PC-3 (cell line): ENCODE data around the gene SURF4. TPM values are rescaled to one million over a fixed set of nuclear protein-coding genes. Genes with fewer than 3 reads are reported as not detected.

Source experiments
- ATAC-seq: fragments of 200-7000 bp; cut with Tn5 transposase; 2 replicates; pipeline ENCODE4 v1.9.1; 2020; ENCODE audit warnings: mild to moderate bottlenecking, moderate library complexity
- Bru-seq: library from RNA; stranded (reverse); fragments of 400-500 nt; gene quantifications from one replicate; lab custom pipeline; 2021; lab: Mats Ljungman, UMichigan
- BruChase-seq, 2 experiments: library from RNA; stranded (reverse); fragments of 400-500 nt; gene quantifications; one replicate each; lab custom pipeline; 2021; lab: Mats Ljungman, UMichigan
- BruUV-seq: library from RNA; stranded (reverse); fragments of 400-500 nt; replicated peaks from 2 replicates; lab custom pipeline; 2021; lab: Mats Ljungman, UMichigan
- CTCF ChIA-PET: fragments of 300-600 bp; sonication (Branson Sonifier 250); formaldehyde crosslinking; loops from one replicate; lab custom pipeline; 2022; ENCODE audit warnings: antibody characterized with exemption; lab: Charles Lee
- POLR2A ChIA-PET: fragments of 300-600 bp; sonication (Branson Sonifier 250); formaldehyde crosslinking; loops from one replicate; lab custom pipeline; 2022; ENCODE audit warnings: antibody characterized with exemption; ENCODE audit not compliant: unreplicated experiment; lab: Charles Lee
- DNase-seq: peaks from one replicate; pipeline ENCODE4 v3.0.0-alpha.2; 2015
- H2AFZ ChIP-seq: fragments of 300-600 bp; sonication (generic); 2 replicates; pipeline ENCODE4 v1.6.0; 2016; ENCODE audit warnings: antibody characterized with exemption, low read length
- H3F3A ChIP-seq: fragments of 300-600 bp; sonication (generic); one replicate; pipeline ENCODE4 v1.6.0; 2017; ENCODE audit warnings: antibody characterized with exemption, low read length, control low read depth, mild to moderate bottlenecking; ENCODE audit not compliant: unreplicated experiment
- H3K27ac ChIP-seq: fragments of 300-600 bp; sonication (generic); 2 replicates; pipeline ENCODE4 v1.5.1; 2016; ENCODE audit warnings: mild to moderate bottlenecking, low read length
- H3K27me3 ChIP-seq: fragments of 300-600 bp; sonication (generic); 2 replicates; pipeline ENCODE4 v1.6.1; 2016; ENCODE audit warnings: low read length, mixed read lengths
- H3K36me3 ChIP-seq: fragments of 300-600 bp; sonication (generic); 2 replicates; pipeline ENCODE4 v1.6.1; 2016; ENCODE audit warnings: low read depth, mixed run types, low read length, mixed read lengths
- H3K4me1 ChIP-seq: fragments of 300-600 bp; sonication (generic); 2 replicates; pipeline ENCODE4 v1.5.1; 2016; ENCODE audit warnings: low read length; ENCODE audit not compliant: insufficient read depth
- H3K4me2 ChIP-seq: fragments of 300-600 bp; sonication (generic); 2 replicates; pipeline ENCODE4 v1.6.0; 2016; ENCODE audit warnings: low read length
- H3K4me3 ChIP-seq: fragments of 300-600 bp; sonication (generic); 2 replicates; pipeline ENCODE4 v1.5.1; 2016; ENCODE audit warnings: mild to moderate bottlenecking, low read length, mixed read lengths
- H3K79me2 ChIP-seq: fragments of 300-600 bp; sonication (generic); 2 replicates; pipeline ENCODE4 v1.6.1; 2017; ENCODE audit warnings: low read length, mixed read lengths
- H3K9ac ChIP-seq: fragments of 300-600 bp; sonication (generic); 2 replicates; pipeline ENCODE4 v1.6.0; 2016; ENCODE audit warnings: mild to moderate bottlenecking, low read length
- H3K9me2 ChIP-seq: fragments of 300-600 bp; sonication (generic); replicated peaks from 2 replicates; pipeline ENCODE4 v1.6.1; 2016; ENCODE audit warnings: mixed run types, low read length, mixed read lengths
- H3K9me3 ChIP-seq: fragments of 300-600 bp; sonication (generic); 2 replicates; pipeline ENCODE4 v1.6.1; 2016; ENCODE audit warnings: low read length, mixed read lengths
- H4K20me1 ChIP-seq: fragments of 300-600 bp; sonication (generic); 2 replicates; pipeline ENCODE4 v1.6.1; 2016; ENCODE audit warnings: low read length, mixed read lengths
- CTCF ChIP-seq: fragments of 300-600 bp; sonication (generic); conservative IDR thresholded peaks from 2 replicates; pipeline ENCODE4 v1.5.1; 2017; ENCODE audit warnings: antibody characterized with exemption, low read depth, mild to moderate bottlenecking, low read length
- EZH2 ChIP-seq: fragments of 300-600 bp; sonication (generic); IDR thresholded peaks from one replicate; pipeline ENCODE4 v1.6.1; 2017; ENCODE audit warnings: antibody characterized with exemption, mild to moderate bottlenecking, low read length; ENCODE audit not compliant: unreplicated experiment
- EZH2phosphoT487 ChIP-seq: fragments of 300-600 bp; sonication (generic); IDR thresholded peaks from 2 replicates; pipeline ENCODE4 v1.6.1; 2018; ENCODE audit warnings: mild to moderate bottlenecking, antibody characterized with exemption, low read length, borderline replicate concordance
- intact Hi-C: fragments of 100-400 bp; cut with micrococcal nuclease; formaldehyde crosslinking; loops from 2 replicates; pipeline ENCODE4 v1.9.0; 2023
- long read RNA-seq: library from polyadenylated mRNA; unstranded; transcript quantifications from one replicate; pipeline ENCODE4 v2.0.0, GENCODE V29; 2021; ENCODE audit not compliant: unreplicated experiment
- total RNA-seq: library from RNA; depleted of rRNA; stranded (reverse); fragments of >200 nt; gene quantifications from 2 replicates; pipeline ENCODE4 v1.2.3, GENCODE V29; 2014; rRNA removed

The SURF4 gene
- total RNA-seq: 161 and 173 TPM in 2 replicates
- Bru-seq, nascent RNA: percentile 89 among the genes with signal in this experiment
- BruChase-seq, experiment 1, labeled RNA remaining after a 6-hour chase: percentile 97 among the genes with signal in this experiment
- percentile 96 among the genes with signal in this experiment for BruChase-seq, experiment 2, labeled RNA remaining after a 2-hour chase
- long read RNA-seq, transcript SURF4-202 (6 exons, 2,984 nt): major isoform, 442 of 603 reads
- long read RNA-seq, transcript SURF4-208 (6 exons, 3,148 nt): minor isoform, 8 of 603 reads
- long read RNA-seq, partial matches to known transcripts: 17 of 603 reads
- long read RNA-seq, other reads (novel, unspliced or antisense): 131 of 603 reads

DNA sequence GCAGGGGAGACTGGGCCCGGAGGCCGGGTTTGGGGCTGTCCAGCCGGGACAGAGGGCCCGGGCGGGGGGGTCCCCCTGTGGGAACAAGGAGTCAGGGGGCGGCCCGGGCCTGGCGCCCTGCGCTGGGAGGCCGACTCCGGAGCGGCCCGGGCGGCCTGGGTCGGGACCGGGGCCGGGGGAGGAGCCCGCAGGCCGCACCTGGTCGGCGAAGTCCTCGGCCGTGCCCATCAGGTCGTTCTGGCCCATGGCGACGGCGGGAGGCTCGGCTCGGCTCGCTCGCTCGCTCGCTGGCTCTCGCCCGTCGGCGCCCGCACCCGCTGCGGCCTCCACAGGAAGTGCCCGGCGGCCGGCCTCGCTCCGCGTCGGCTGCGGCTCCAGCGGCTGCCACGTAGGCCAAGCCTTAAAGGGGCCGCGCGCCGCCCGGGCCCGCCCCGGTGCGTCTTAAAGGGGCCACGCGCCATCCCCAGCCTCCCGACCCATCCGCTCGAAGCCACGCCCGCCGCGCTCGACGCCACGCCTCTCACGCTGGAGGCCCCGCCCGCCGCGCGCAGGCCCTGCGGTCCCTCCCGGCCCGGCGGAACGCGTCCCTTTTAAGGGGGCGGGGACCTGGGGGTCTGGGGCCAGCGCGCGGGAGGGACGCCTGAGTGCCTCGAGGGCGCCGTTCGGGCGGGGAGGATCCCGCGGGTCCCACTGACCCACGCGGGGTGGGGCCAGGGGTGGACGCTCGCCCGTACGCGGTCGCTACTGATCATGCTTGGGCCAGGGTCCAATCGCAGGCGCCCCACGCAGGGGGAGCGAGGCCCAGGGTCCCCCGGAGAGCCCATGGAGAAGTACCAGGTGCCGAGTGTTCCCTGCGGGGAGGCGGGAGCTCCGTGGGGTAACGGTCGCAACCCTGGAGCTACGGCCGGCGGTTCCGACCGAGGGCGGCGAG is at the start of gene SURF4, which contains the start of gene STKLD1:
Gene SURF4, minus strand, starts transcription at position 337 of the 931 bp plus-strand sequence. Its CDS starts 91 bp downstream, at position 246.
Gene STKLD1, plus strand, starts transcription at position 643 of the 931 bp plus-strand sequence. Its CDS starts 108 bp downstream, at position 751.
- H3K27me3 ChIP-seq: no peaks in the 10 kb centered on the region
- DNase-seq: peak; percentile 92
- H3K4me3 ChIP-seq: peak within 1 kb of the TSS; percentile 78
- H3K4me2 ChIP-seq: peak within 1 kb of the TSS; percentile 93
- POLR2A ChIA-PET: interaction anchor here (0.5 kb wide), 1 partner anchor 20 kb away, joined by 5 read pairs; no protein-coding TSS in a partner anchor
- peak within 1 kb of the TSS; percentile 90 for H3K9ac ChIP-seq
- no peak for TF ChIP-seq CTCF
- no peak for TF ChIP-seq EZH2
- no peak for TF ChIP-seq EZH2phosphoT487
- no peaks in the 10 kb centered on the region for H3K9me3 ChIP-seq
- peak; percentile 89 for ATAC-seq
- CTCF ChIA-PET: no interaction called here
- H3K27ac ChIP-seq: peak within 1 kb of the TSS; percentile 26; the same call in 1 of the 2 replicates
- H2AFZ ChIP-seq: peak within 1 kb of the TSS; percentile 85
- peaks cover 17% of the 10 kb centered on the region; the same call in 1 of the 2 replicates for H4K20me1 ChIP-seq
- intact Hi-C loops: no loop called here
- no peaks in the 10 kb centered on the region for H3K9me2 ChIP-seq
- peaks cover 47% of the 10 kb centered on the region for H3K79me2 ChIP-seq
- BruUV-seq: no TSS peak
- H3F3A ChIP-seq: no peaks in the 10 kb centered on the region
- H3K36me3 ChIP-seq: no peaks in the 10 kb centered on the region
- H3K4me1 ChIP-seq: peaks cover 7% of the 10 kb centered on the region; the same call in 1 of the 2 replicates

GRCh38 chr9:133425049-133425632 is 49.3 kb upstream of the SURF4 start:
- Histone ChIP-seq H3F3A (no peaks in the 10 kb centered on the region), H4K20me1 (no peaks in the 10 kb centered on the region), H3K36me3 (no peaks in the 10 kb centered on the region), H3K27me3 (no peaks in the 10 kb centered on the region), H3K79me2 (no peaks in the 10 kb centered on the region), H3K9ac (no peak overlapping the region), H3K4me3 (no peak overlapping the region), H3K9me2 (no peaks in the 10 kb centered on the region), H3K4me1 (no peaks in the 10 kb centered on the region), H2AFZ (no peak overlapping the region), H3K9me3 (no peaks in the 10 kb centered on the region), H3K4me2 (no peak overlapping the region), H3K27ac (no peak overlapping the region)
- intact Hi-C loops: no loop called here
- no TSS peak for BruUV-seq
- CTCF ChIA-PET: no interaction called here
- TF ChIP-seq EZH2phosphoT487 (no peak), CTCF (no peak), EZH2 (no peak)
- POLR2A ChIA-PET: no interaction called here
- ATAC-seq: no peak
- no peak for DNase-seq
